KMS-11 (cell line): ENCODE measurements around the gene VWF.

ENCODE experiments used
- H2AFZ ChIP-seq: fragments of 200-600 bp; sonication (generic); 2 replicates; pipeline ENCODE4 v1.6.1; 2016; ENCODE audit warnings: antibody characterized with exemption, mixed run types, low read depth
- H3K27ac ChIP-seq: fragments of 200-600 bp; sonication (generic); 2 replicates; pipeline ENCODE4 v1.6.1; 2016; ENCODE audit warnings: mild to moderate bottlenecking, mixed run types
- H3K27me3 ChIP-seq: fragments of 200-600 bp; sonication (generic); 2 replicates; pipeline ENCODE4 v1.6.1; 2017; ENCODE audit warnings: mild to moderate bottlenecking, low read depth, mixed run types, moderate library complexity; ENCODE audit not compliant: insufficient read depth
- H3K36me3 ChIP-seq: fragments of 200-600 bp; sonication (generic); 2 replicates; pipeline ENCODE4 v1.6.1; 2017; ENCODE audit warnings: mild to moderate bottlenecking, mixed run types; ENCODE audit not compliant: insufficient read depth
- H3K4me1 ChIP-seq: fragments of 200-600 bp; sonication (generic); 2 replicates; pipeline ENCODE4 v1.6.1; 2016; ENCODE audit warnings: mild to moderate bottlenecking, low read depth, mixed run types; ENCODE audit not compliant: poor library complexity, severe bottlenecking
- H3K4me2 ChIP-seq: fragments of 200-600 bp; sonication (generic); 2 replicates; pipeline ENCODE4 v1.7.0; 2016; ENCODE audit warnings: mild to moderate bottlenecking, mixed run types
- H3K4me3 ChIP-seq: fragments of 200-600 bp; sonication (generic); IDR thresholded peaks from 2 replicates; pipeline ENCODE4 v1.6.1; 2017; ENCODE audit warnings: low read depth, low read length, mixed read lengths; ENCODE audit not compliant: insufficient read depth
- H3K79me2 ChIP-seq: fragments of 200-600 bp; sonication (generic); 2 replicates; pipeline ENCODE4 v1.6.1; 2016; ENCODE audit warnings: low read depth, mixed run types; ENCODE audit not compliant: insufficient read depth
- H3K9ac ChIP-seq: fragments of 200-600 bp; sonication (generic); 2 replicates; pipeline ENCODE4 v1.6.1; 2016; ENCODE audit warnings: mild to moderate bottlenecking, mixed run types
- H4K20me1 ChIP-seq: fragments of 200-600 bp; sonication (generic); 2 replicates; pipeline ENCODE4 v1.6.1; 2016; ENCODE audit warnings: mild to moderate bottlenecking, mixed run types; ENCODE audit not compliant: insufficient read depth
- TF ChIP-seq, protein P1 (sequence below): fragments of 200-600 bp; sonication (generic); conservative IDR thresholded peaks from 2 replicates; pipeline ENCODE4 v1.6.1; 2017; ENCODE audit warnings: low read depth, mild to moderate bottlenecking, antibody characterized with exemption, low read length, moderate library complexity, mixed read lengths

Gene VWF

DNA sequence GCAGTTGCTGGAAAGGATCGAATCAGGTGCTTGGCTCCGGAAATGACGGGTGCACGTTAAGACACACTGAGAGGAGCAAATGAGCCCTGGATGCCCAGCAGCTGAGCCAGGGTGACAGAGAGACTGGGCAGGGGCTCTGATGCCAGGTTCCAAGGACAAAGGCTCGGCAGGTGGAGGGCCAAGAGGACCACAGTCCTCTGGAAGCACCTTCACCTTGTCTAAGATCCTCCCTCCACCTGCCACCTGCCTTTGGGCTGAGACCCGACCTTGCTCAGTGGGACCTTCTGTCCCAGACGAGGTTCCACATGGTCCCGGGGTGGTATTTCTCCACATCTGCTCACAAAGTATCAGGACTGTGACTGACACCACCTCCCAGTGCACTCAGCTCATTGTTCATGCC, 180.4 kb downstream of the VWF start:
- Histone ChIP-seq H3K36me3 (no peaks in the 10 kb centered on the region), H3K4me2 (no peak overlapping the region), H3K9ac (no peak overlapping the region), H3K4me3 (no peak overlapping the region), H3K27ac (no peak overlapping the region), H3K79me2 (no peaks in the 10 kb centered on the region), H2AFZ (no peak overlapping the region), H3K4me1 (no peaks in the 10 kb centered on the region), H4K20me1 (no peaks in the 10 kb centered on the region), H3K27me3 (no peaks in the 10 kb centered on the region)
- TF ChIP-seq, protein P1, sequence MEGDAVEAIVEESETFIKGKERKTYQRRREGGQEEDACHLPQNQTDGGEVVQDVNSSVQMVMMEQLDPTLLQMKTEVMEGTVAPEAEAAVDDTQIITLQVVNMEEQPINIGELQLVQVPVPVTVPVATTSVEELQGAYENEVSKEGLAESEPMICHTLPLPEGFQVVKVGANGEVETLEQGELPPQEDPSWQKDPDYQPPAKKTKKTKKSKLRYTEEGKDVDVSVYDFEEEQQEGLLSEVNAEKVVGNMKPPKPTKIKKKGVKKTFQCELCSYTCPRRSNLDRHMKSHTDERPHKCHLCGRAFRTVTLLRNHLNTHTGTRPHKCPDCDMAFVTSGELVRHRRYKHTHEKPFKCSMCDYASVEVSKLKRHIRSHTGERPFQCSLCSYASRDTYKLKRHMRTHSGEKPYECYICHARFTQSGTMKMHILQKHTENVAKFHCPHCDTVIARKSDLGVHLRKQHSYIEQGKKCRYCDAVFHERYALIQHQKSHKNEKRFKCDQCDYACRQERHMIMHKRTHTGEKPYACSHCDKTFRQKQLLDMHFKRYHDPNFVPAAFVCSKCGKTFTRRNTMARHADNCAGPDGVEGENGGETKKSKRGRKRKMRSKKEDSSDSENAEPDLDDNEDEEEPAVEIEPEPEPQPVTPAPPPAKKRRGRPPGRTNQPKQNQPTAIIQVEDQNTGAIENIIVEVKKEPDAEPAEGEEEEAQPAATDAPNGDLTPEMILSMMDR: no peak

DNA sequence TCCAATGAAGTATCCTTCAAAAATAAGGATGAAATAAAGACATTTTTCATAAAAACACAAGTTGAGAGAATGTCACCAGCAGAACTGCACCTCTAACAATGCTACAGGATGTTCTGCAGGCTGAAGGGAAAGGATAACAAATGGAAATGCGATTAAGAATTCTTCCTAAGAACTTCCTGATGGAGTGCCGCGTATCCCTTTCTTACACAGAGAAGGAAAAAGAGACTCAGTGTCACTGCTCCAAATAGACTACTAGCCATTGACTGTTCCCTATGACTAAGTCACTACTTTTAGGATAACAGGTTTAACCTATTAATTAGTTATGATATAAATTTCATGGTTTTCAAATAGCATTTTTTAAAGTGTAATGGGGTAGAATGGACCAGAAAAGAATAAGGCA, 182.6 kb downstream of the VWF start:
- Histone ChIP-seq H3K27ac (no peak overlapping the region), H3K36me3 (no peaks in the 10 kb centered on the region), H4K20me1 (no peaks in the 10 kb centered on the region), H3K4me2 (no peak overlapping the region), H3K4me3 (no peak overlapping the region), H3K9ac (no peak overlapping the region), H3K79me2 (no peaks in the 10 kb centered on the region), H3K4me1 (no peaks in the 10 kb centered on the region), H2AFZ (no peak overlapping the region), H3K27me3 (no peaks in the 10 kb centered on the region)
- TF ChIP-seq, protein P1: no peak

DNA sequence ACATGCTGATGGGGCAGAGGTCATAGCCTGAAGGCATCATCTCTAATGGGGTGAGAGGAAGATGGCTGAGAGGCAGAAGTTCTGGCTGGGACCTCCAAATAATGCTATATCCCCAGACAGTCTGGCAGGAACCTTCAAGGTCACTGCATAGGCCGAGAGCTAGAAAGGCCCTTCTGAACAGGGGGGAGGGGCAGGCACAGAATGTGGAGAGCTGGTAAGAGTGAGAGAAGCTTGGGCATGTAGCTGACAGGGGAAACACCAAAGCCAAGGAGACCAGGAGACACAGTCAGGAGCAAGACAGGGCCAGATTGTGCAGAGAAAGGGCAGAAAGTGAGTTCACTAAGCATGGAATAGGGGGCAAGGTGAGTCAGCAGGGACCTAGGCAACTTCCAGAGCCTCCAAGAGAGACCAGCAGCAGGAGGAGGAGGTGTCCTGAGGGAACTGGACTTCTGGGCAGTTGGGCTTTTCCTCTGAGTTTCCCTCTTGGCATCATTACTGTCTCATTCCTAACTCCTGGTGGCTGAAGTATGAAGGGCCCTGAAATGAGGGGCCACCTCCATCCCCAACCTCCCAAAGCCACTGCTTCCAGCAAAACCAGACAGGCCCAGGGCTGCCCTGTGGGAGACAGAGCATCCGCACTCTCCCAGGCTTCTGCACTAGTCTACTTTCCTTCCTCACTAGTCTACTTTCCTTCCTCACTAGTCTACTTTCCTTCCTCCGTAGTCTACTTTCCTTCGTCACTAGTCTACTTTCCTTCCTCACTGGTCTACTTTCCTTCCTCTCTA, 196.5 kb downstream of the VWF start:
- no peaks in the 10 kb centered on the region for H3K79me2 ChIP-seq
- no peaks in the 10 kb centered on the region for H4K20me1 ChIP-seq
- H3K36me3 ChIP-seq: no peaks in the 10 kb centered on the region
- H3K9ac ChIP-seq: no peak overlapping the region
- no peak overlapping the region for H3K4me2 ChIP-seq
- H2AFZ ChIP-seq: no peak overlapping the region
- H3K27ac ChIP-seq: no peak overlapping the region
- H3K4me1 ChIP-seq: no peaks in the 10 kb centered on the region
- H3K27me3 ChIP-seq: no peaks in the 10 kb centered on the region
- TF ChIP-seq, protein P1: no peak
- H3K4me3 ChIP-seq: no peak overlapping the region

DNA sequence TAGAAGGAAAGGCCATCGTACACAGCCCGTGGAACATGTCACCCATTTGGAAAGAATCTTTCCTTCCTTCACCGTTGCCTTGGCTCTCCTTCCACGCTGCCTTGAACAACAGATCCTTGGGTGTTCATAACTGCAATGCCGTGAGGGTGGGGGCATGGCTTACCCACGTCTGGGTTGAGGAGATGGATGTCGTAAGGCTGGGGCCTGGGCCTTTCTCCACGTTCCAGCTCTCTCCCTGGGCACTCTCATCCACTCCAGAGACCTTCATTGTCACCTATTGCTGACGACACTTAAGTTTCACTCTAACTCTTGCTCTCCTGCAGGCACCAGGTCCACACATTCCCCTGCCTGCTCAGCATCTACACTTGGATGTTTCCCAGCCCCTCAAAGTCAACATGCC, 198.8 kb downstream of the VWF start:
- Histone ChIP-seq H4K20me1 (no peaks in the 10 kb centered on the region), H3K27ac (no peak overlapping the region), H3K4me1 (no peaks in the 10 kb centered on the region), H3K4me3 (no peak overlapping the region), H3K4me2 (no peak overlapping the region), H2AFZ (no peak overlapping the region), H3K36me3 (no peaks in the 10 kb centered on the region), H3K9ac (no peak overlapping the region), H3K79me2 (no peaks in the 10 kb centered on the region), H3K27me3 (no peaks in the 10 kb centered on the region)
- TF ChIP-seq, protein P1: no peak
